Cerebellar nuclear complex (tissue), 1 donor: Measurements from ENCODE around the gene DUSP14.
"Not testable (repeated sequence)": the region's sequence is repeated elsewhere in the genome, so short reads cannot be mapped to it uniquely, and the experiment has no call there.

ENCODE experiments used
- DNase-seq, 2 experiments: peaks; one replicate each; lab custom pipeline; 2025; lab: John Stamatoyannopoulos, UW

Gene DUSP14

DNA sequence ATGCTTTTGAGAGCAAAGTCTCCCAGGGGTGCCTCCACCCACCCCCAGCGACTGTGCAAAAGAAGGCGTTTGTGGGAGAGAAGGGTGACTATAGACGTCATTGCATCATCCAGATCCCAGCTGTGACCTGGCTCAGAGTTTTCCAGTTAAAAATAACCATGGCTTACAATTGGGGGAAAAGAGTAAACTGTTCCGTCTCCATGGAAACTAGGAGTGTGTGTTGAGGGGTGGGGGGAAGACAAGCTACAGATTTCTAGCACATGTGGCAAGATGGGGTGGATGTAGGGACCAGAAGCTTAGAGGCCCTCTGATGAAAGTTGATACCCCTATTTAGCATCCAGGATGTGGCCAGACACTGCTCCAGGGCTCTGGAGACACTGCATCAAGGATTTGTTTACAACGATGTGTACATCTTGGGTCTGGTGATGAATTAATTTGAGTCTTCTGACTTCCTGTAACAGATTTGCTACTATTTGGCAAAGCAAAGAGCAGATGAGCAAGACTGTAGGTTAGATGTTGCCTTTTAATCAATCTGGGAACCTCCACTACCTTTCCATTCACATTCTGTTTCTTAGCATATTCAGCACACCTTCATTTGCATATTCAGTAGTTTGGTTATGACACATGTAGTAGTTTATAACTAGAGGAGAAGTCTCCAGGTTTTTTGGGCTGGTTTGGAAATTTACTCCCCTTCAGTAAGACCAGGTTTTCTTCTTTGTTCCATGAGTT lies 6.2 kb upstream of the DUSP14 start:
- DNase-seq: no peak

DNA sequence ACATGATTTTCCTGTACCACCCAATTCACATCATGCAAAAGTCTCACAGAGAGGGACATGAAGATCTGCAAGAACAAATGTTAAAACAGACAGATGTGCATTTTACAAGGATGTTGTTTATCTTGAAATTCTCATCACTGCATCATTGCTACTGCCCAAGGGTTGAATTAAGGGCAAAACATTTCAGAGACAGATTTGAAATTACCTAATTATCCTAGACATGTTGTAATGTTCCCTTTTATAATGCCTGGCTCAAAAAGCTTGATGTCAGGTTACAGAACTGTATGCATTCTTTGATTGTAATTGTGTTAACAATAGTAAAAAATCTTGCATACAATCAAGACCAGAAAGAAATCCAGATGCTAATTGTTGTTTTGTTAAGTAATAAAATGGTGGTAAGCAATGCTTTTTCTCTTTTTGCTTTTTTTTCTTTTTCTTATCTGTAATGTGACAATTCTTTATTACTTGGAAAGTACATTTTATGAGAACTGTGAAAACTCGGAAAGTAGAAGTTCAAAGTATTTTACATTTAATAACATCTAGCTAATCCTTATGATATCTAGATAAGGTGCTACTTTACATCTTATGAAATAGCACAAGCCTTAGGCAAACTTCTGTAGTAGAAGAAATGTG lies 3.6 kb upstream of the DUSP14 start:
- no peak for DNase-seq

DNA sequence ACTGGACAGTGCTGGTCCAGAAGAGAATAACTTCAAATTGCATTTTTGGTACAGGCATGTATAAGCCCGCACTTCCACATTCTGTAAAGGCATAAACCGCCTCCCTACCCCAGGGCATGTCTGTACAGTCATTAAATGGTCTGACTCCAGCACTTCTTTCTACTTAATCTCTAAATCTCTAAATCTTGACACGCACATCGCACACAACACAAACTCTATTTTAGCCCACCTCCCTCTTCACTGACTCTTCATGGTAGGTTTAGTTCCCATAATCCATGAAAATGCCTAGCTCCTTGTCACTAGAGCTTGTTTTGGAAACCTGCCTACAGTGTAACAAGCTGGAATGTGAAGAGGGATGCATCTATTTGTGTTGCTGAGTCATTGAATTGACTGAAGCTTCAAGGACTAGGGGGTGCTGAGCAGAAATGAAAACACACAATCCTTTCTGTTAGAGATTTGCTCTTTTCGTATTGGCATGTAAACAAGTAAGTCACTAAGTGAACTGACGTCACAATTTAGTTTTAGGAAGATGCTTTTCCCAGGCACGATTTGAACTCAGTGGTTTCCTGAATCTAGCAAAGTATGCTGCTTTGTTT lies 1.6 kb upstream of the DUSP14 start:
- DNase-seq: no peak

DNA sequence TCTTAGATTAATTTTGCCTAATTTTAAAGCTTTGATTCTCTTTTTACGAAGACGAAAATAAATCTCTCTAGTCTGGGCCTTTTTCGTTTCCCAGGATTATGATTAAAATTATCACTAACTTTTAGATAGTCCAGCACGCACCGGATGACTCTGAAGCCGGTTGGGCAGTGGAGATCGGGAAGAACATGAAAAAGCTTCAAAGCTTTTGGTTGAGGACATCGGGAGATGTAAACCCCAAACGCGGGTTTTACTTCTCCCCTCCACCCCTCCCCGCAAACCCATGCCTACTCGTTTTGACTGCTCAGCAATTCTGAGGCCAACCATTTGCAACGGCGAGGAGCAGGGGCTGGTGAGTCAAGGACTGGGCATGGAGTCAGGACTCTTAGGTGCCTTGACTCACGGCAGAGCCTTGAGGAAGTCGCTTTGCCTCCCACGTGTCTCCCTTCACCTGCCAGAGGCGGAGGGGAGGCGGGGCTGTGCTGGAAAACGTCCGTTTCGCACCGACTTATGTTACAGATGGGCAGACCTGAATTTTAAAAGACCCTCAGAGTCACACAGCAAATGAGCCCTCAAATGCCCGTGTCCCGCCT lies 989 bp upstream of the DUSP14 start:
- peak in 1 of 2 experiments; percentile 24 for DNase-seq

DNA sequence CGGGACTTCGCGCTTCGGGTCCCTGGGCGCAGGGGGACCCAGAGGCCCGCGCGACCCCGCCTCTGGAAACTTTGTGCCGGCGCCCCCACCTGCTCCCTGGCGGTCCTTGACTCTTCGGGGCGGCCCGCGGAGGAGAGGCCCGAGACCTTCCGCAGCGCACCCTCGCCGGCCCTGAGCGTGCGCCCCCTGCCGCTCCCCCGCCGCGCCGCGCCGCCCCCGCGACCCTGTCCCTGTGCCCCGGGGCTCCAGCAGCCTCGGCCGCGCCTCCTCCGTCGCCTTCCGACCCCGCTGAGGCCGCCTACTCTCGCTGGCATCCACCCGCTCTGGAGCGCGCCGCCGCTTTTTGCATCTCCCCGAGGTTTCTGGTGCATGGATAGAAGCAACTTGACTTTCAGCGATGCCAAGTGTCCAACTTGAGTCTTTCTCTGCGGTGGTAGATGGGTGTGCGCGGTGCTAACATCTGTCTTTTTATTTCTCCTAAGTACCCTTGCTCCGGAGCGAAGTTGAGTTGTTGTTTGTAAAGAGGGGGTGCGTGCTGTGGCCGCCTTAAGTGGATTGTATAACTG lies 414 bp downstream of the DUSP14 start:
- DNase-seq: no peak

DNA sequence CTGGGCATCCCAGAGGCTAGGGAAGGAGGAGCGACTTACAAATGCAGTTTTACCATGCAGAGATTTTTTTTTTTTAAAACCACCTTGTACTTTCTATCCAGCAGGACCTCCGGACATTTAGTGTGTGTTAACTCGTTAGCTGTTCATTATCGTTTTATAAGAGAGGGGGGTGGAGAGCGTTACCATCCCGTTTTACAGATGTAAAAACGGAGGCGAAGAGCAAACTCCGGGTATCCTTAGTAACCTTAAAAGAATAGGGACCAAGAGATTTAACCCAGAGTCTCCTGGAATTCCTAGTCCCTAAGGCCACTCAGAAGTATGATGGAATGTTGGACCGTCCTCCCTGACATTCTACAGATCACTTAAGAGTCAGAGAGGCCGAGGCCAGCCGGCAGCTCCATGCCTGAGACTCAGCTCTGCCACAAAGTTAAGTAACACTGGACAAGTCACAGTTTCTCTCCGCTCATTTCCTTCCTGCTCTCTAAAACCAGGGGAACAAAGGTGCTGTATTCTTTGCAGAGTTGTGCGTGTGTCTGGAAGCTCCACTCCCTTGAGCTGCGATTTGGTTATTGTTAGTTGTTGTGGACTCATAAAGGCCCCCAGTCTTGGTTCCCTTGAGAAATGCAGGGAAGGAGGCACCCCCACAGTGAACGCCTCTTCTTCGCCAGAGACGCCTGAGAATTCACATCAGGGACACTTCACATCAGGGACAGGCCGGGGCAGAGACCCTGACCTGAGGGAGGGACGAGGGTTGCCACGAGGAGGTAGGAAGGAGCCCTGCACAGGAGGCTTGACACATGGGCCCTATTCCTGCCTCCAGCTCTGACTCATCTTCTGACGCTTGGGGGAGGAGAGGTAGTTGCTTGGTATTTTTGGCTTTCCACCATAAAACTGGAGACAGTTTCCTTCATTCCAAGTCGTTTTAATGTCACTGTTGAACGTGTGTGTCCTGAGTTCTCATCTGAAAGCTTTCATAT lies 1.2 kb downstream of the DUSP14 start:
- no peak for DNase-seq

DNA sequence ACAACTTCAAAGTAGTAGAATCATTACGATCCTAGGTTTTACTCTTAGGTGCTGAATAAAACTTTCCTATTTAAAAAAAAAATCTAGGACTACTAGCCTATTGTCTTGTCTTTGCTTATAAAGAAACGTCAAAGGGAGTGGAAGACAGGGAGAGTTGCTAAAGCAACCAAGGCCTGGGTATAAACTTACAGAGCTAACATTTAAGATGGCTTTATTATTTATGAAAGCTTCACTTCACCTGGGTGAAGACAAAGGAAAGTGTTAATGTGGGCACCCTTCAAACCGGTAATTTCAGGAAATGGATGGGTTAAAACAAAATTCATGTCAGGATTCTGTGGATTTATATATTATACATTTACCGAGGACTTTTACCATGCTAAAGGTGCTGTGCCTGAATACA lies 2.5 kb downstream of the DUSP14 start:
- DNase-seq: no peak

DNA sequence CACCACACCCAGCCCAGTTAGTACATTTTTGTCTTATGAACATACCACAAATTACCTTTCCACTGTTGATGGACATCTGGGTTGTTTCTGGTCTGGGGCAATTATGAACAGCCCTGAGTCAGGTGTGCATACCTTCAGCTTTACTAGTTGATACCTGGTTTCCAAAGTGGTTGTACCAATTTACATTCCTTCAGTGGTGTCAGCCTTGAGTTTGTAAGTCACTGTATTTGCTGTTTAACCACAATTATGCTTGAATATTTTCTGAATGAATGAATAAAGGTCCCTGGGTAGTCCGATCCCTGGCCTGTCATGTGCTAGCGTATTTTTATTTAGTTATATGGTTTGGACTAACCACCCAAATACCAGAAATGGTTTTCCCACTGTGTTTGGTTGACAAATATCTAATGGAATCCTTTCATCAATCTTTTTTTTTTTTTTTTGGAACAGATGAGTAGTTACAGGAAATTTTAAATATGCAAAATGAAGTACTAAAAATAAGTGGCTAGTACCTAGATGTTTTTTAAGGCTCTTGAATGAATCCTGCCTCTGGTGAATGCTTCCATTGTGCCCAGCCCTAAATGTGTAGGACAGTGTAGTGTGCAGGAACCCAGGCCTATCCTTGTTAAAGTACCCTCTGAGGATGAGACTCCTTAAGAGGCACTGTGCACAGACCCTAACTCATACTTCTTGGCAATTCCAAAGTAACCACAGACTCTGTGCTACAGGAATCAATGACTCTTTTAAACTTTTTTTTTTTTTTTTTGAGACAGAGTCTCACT lies 3.7 kb downstream of the DUSP14 start:
- no peak for DNase-seq

DNA sequence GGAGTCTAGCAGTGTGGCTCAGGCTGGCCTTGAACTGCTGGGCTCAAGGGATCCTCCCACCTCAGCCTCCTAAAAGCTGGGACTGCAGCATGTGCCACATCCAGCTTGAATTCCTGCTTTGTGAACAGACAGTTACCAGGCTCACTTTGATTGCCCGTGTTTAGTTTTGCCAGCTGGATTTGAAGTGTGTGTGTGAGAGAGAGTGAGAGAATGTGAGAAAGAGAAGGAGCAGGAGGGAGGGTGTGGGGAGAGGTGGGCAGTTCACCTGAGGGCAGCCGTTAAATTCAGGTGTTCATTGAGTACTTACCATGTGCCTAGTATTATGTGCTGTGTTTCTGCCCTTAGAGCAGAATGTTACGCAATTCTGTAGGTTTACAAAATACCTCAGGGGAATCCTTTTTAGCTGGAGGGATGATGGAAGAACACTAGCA lies 4.7 kb downstream of the DUSP14 start:
- DNase-seq: no peak

DNA sequence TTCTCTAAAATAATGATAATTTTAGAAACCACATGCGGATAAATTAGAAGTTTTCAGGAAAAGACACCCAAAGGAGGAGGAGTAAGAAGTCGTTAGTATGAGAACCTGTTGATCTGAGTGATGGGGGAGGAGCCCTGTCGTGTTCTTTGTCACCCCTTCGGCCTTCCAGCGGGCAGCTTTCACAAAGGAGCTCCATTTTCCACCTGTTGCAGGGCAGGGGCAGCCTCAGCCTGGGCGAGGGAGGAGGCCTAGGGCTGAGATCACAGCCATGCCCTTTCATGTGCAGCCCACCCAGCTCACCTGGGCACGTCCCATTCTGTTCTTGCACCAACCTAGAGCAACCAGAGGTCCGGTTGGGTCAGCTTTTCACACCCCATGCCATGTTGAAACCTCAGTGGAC lies 5.3 kb downstream of the DUSP14 start:
- DNase-seq: no peak

DNA sequence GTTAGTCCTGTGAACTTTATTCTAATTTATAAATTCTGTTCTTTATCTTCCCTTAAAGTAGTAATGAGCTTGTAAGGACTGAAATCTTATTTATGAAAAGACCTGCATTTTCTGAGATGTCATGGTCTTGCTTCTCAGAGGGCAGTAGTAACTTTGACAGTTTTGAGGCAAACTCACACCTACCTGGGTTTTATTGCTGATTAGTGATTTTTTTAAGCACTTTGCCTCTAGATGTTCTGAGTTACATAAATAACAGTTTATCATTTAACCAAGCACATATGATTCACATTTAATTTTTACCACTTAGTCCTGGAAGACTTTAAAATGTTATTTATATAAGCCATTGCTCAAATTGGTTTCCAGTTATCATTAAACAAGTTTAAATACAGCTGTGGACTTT lies 10.7 kb downstream of the DUSP14 start:
- DNase-seq: no peak

DNA sequence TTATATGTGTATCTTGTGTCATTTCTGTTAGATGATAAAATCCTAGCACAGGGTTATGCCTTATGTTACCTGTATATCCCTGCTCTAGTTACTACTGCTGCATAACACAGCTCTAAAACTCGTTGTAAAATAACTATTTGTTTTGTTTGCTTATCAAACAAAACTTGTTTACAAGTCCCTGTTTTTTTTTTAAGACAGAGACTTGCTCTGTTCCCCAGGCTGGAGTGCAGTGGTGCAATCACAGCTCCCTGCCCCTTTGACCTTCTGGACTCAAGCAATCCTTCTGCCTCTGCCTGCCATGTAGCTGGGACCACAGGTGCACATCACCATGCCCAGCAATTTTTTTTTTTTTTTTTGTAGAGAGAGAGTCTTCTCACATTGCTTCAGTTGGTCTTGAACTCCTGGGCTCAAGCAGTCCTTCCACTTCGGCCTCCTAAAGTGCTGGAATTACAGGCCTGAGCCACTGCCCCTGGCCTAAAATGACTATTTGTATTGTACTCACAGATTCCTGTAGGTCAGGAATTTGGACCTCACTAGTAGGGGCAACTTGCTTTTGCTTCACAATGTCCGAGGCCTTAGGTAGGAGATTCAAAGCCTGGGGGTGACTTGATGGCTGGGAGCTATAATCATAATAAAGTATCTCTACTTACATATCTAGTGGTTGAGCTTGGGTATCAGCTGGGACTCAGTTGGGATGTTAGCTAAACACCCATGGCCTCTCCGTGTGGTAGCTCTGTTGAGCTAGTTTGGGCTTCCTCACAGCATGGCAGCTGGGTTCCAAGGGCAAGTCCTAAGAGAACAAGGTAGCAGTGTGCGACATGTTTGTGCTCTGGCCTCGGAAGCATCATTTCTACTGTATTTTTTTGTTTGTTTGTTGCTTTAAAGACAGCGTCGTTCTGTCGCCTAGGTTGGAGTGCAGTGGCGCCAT lies 12.6 kb downstream of the DUSP14 start:
- no peak for DNase-seq

DNA sequence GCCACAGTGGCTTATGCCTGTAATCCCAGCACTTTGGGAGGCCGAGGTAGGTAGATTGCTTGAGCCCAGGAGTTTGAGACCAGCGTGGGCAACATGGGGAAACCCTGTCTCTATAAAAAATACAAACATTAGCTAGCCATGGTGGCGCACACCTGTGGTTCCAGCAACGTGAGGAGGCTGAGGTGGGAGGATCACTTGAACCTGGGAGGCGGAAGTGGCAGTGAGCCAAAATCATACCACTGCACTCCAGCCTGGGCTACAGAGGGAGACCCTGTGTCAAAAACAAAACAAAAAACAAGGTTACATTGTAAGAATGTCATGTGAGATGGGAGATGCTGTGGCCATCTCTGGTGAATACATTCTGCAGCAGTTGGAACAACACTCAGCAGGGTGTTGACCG lies 13.5 kb downstream of the DUSP14 start:
- DNase-seq: no peak

DNA sequence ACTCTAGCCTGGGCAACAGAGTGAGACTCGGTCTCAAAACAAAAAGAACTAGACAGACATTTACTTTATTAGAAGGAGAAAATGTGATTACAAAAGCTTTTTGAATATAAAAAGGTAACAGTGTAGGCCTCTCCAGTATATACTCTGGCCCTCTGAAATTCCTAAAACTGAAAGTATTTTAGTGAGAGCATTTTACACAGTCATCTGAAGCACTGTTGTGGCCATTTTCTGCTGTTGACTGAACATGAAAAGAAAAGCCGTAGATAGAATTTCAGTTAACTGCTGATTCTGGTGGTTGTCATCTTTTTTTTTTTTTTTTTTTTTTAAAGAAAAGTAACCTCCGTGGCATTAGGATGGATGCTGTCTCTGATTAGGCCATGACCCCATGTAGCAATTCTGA lies 15.6 kb downstream of the DUSP14 start:
- no peak for DNase-seq

DNA sequence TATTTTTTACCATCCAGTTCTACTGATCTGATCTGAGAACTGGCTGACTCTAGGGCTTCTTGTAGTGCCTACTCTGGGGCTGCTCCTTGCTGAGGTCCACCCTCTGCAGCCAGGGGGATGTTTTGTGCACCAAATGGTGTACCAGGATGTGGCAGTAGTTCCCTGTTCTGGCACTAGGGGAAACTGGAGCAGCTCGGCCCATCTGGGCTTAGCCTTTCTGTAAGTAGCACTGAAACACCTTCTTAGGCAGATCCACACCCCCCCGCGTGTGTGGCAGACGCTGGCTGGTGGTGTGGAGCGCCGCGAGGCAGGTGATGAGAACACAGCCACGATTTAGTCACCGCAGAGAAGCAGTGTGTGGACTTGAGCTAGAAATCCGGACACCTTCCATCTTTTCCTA lies 17.0 kb downstream of the DUSP14 start:
- peak in 1 of 2 experiments; percentile 31 for DNase-seq

DNA sequence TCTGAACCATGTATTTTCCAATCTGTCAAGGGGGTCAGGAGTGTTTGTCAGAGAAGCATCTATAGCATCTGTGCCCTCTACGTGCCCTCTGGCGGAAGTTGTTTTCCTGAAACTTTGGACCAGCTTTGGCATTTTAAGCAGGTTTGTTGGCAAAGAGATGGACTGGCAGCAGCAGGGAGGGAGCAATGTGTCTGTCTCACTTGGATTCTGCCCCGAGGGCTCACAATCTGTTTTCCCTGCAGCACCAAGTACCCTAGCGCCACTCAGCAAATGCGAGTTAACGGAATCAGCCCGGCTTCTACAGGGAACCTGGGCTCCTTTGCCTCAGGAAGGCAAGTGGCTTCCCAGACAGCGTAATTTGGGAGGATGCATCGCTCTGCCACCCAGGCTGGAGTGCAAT lies 17.4 kb downstream of the DUSP14 start:
- DNase-seq: no peak

DNA sequence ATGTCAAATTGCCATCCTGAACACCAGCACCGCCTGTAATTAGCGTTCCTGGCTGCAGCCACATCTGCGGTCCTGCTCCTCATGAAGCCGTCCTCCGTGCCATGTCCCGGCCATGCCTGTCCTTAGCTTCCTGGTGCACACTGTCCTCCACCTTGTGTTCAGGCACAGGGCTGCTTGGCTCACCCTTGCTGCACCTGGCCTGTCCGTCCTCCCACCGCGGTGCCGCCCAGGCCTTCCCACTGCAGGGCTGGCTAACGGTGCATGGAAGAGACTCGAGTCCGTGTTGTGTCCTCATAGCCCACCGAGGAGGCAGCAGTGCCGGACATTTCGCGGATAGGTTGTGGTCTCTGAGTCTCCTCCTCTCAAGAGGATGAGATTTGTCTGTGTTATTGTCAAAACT lies 20.4 kb downstream of the DUSP14 start:
- no peak for DNase-seq

DNA sequence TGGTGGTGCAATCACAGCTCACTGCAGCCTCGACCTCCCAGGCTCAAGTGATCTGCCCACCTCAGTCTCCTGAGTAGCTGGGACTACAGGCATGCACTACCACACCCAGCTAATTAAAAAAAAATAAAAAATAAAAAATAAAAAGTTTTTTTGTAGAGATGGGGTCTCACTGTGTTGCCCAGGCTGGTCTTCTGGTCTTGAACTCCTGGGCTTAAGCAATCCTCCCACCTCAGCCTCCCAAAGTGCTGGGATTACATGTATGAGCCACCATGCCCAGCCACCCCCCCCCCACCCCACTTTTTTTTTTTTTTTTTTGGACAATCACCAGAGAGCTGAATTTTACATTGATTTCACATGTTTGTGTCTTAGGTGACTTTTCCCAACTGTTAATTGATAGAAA lies 22.0 kb downstream of the DUSP14 start:
- not testable (repeated sequence) for DNase-seq

DNA sequence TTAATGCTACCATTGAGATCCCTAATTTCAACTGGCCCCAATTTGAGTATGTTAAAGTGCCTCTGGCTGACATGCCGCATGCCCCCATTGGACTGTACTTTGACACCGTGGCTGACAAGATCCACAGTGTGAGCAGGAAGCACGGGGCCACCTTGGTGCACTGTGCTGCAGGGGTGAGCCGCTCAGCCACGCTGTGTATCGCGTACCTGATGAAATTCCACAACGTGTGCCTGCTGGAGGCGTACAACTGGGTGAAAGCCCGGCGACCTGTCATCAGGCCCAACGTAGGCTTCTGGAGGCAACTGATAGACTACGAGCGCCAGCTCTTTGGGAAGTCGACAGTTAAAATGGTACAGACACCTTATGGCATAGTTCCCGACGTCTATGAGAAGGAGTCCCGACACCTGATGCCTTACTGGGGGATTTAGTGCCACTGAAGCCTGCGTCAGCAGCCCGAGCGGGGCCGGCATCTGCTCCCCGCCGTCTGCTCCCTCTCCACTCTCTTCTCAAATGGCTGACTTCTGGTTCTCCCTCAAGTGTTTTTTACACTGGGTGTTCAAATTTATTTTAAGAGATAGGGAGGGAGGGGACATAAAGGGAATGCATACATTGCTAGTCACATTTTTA lies 22.9 kb downstream of the DUSP14 start:
- no peak for DNase-seq
